ENCODE data around the gene SLC35E1.

The SLC35E1 gene

GRCh38 chr19:16573925-16574324 is 1.7 kb upstream of the SLC35E1 start:
- TF ChIP-seq, protein P1, sequence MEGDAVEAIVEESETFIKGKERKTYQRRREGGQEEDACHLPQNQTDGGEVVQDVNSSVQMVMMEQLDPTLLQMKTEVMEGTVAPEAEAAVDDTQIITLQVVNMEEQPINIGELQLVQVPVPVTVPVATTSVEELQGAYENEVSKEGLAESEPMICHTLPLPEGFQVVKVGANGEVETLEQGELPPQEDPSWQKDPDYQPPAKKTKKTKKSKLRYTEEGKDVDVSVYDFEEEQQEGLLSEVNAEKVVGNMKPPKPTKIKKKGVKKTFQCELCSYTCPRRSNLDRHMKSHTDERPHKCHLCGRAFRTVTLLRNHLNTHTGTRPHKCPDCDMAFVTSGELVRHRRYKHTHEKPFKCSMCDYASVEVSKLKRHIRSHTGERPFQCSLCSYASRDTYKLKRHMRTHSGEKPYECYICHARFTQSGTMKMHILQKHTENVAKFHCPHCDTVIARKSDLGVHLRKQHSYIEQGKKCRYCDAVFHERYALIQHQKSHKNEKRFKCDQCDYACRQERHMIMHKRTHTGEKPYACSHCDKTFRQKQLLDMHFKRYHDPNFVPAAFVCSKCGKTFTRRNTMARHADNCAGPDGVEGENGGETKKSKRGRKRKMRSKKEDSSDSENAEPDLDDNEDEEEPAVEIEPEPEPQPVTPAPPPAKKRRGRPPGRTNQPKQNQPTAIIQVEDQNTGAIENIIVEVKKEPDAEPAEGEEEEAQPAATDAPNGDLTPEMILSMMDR (IDR thresholded peaks at IDR 0.05; ENCODE audit: insufficient read depth, low read length, poor library complexity, severe bottlenecking): no peak
- TF ChIP-seq EZH2phosphoT487 (conservative IDR thresholded peaks at IDR 0.05; ENCODE audit: low read length): no peak
- H3K36me3 ChIP-seq (ENCODE audit: low read length): no peaks in the 10 kb centered on the region
- H3K9me3 ChIP-seq (ENCODE audit: insufficient read depth, low read length): no peaks in the 10 kb centered on the region
- peaks cover 78% of the 10 kb centered on the region for H3K79me2 ChIP-seq (ENCODE audit: insufficient read depth, low read length)
- peak overlapping the region; percentile 29 for H3K27ac ChIP-seq (ENCODE audit: low read depth, low read length)
- H3K27me3 ChIP-seq (ENCODE audit: low read length): no peaks in the 10 kb centered on the region
- no peaks in the 10 kb centered on the region for H4K20me1 ChIP-seq (ENCODE audit: low read depth, low read length)
- H3K9ac ChIP-seq (ENCODE audit: low read length): peak overlapping the region; percentile 71
- H3F3A ChIP-seq (ENCODE audit: insufficient read depth): peaks cover 20% of the 10 kb centered on the region
- H3K9me2 ChIP-seq (replicated peaks; ENCODE audit: insufficient read depth, low read length): no peaks in the 10 kb centered on the region
- H2AFZ ChIP-seq (ENCODE audit: low read depth, low read length, severe bottlenecking): no peak overlapping the region
- H3K4me3 ChIP-seq (ENCODE audit: insufficient read depth, low read length, poor library complexity, severe bottlenecking): no peak overlapping the region
- H3K4me2 ChIP-seq (ENCODE audit: low read depth, low read length, poor library complexity, severe bottlenecking): peak overlapping the region; percentile 64

- Histone ChIP-seq H3K27ac (ENCODE audit: low read depth, low read length) (peak overlapping the region; percentile 29; the same call in 1 of the 2 replicates), H4K20me1 (ENCODE audit: low read depth, low read length) (no peaks in the 10 kb centered on the region), H3K79me2 (ENCODE audit: insufficient read depth, low read length) (peaks cover 71% of the 10 kb centered on the region), H3K9me3 (ENCODE audit: insufficient read depth, low read length) (no peaks in the 10 kb centered on the region), H3K9me2 (replicated peaks; ENCODE audit: insufficient read depth, low read length) (no peaks in the 10 kb centered on the region), H2AFZ (ENCODE audit: low read depth, low read length, severe bottlenecking) (no peak overlapping the region), H3K9ac (ENCODE audit: low read length) (peak overlapping the region; percentile 71), H3K4me2 (ENCODE audit: low read depth, low read length, poor library complexity, severe bottlenecking) (peak overlapping the region; percentile 64), H3K27me3 (ENCODE audit: low read length) (no peaks in the 10 kb centered on the region), H3K36me3 (ENCODE audit: low read length) (no peaks in the 10 kb centered on the region), H3F3A (ENCODE audit: insufficient read depth) (peaks cover 20% of the 10 kb centered on the region), H3K4me3 (ENCODE audit: insufficient read depth, low read length, poor library complexity, severe bottlenecking) (peak overlapping the region; percentile 81)
- TF ChIP-seq, protein P1 (IDR thresholded peaks at IDR 0.05; ENCODE audit: insufficient read depth, low read length, poor library complexity, severe bottlenecking): no peak
- no peak for TF ChIP-seq EZH2phosphoT487 (conservative IDR thresholded peaks at IDR 0.05; ENCODE audit: low read length)
These were observed 1.1 kb upstream of the SLC35E1 start for GRCh38 chr19:16573296-16573695.

DNA sequence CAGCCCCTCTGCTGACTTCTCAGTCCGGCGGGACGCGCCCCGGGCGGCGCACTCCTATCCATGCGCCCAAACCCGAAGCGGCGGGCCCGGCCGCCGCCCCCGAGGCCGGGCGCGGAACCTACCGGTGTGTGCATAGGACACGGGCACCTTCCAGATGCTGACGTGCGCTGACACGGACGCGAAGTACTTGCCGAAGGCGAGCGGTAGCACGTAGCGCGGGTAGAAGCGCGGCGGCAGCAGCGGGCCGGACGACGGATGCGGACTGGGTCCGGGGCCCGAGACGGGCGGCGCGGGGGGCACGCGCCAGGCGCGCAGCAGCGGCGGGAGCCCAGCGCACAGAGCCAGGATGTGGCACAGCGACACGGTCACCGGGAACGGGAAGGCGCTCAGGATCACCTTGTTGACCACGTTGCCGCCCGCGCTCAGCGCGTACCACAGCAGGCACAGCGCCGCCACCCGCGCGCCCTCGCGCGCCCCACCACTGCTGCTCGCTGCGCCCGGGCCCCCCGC is 338 bp downstream of the SLC35E1 start:
- TF ChIP-seq, protein P1 (IDR thresholded peaks at IDR 0.05; ENCODE audit: insufficient read depth, low read length, poor library complexity, severe bottlenecking): no peak
- no peak for TF ChIP-seq EZH2phosphoT487 (conservative IDR thresholded peaks at IDR 0.05; ENCODE audit: low read length)
- no peaks in the 10 kb centered on the region for H3K9me2 ChIP-seq (replicated peaks; ENCODE audit: insufficient read depth, low read length)
- H3K4me3 ChIP-seq (ENCODE audit: insufficient read depth, low read length, poor library complexity, severe bottlenecking): peak overlapping the region; percentile 83
- H2AFZ ChIP-seq (ENCODE audit: low read depth, low read length, severe bottlenecking): peak overlapping the region; percentile 16
- peak overlapping the region; percentile 82 for H3K9ac ChIP-seq (ENCODE audit: low read length)
- H4K20me1 ChIP-seq (ENCODE audit: low read depth, low read length): no peaks in the 10 kb centered on the region
- no peaks in the 10 kb centered on the region for H3K9me3 ChIP-seq (ENCODE audit: insufficient read depth, low read length)
- peaks cover 4% of the 10 kb centered on the region; the same call in 1 of the 2 replicates for H3K36me3 ChIP-seq (ENCODE audit: low read length)
- no peaks in the 10 kb centered on the region for H3K27me3 ChIP-seq (ENCODE audit: low read length)
- peaks cover 20% of the 10 kb centered on the region for H3F3A ChIP-seq (ENCODE audit: insufficient read depth)
- H3K4me2 ChIP-seq (ENCODE audit: low read depth, low read length, poor library complexity, severe bottlenecking): peak overlapping the region; percentile 88
- peaks cover 58% of the 10 kb centered on the region for H3K79me2 ChIP-seq (ENCODE audit: insufficient read depth, low read length)
- H3K27ac ChIP-seq (ENCODE audit: low read depth, low read length): peak overlapping the region; percentile 43

Data from SU-DHL-6 (cell line).